Skeletal muscle satellite cell (primary cell): Measurements from ENCODE around the gene ARHGDIA.

Experiments used
- H3K27me3 ChIP-seq: 2 replicates; pipeline ENCODE4 v1.7.0; 2013; ENCODE audit warnings: low read length; ENCODE audit not compliant: control insufficient read depth, insufficient read depth
- H3K36me3 ChIP-seq: 2 replicates; pipeline ENCODE4 v1.7.0; 2013; ENCODE audit warnings: mild to moderate bottlenecking, control low read depth, low read length; ENCODE audit not compliant: insufficient read depth
- H3K4me1 ChIP-seq: 2 replicates; pipeline ENCODE4 v1.7.0; 2013; ENCODE audit warnings: low read length; ENCODE audit not compliant: control insufficient read depth, insufficient read depth
- H3K4me2 ChIP-seq: 2 replicates; pipeline ENCODE4 v1.7.0; 2013; ENCODE audit warnings: mild to moderate bottlenecking, low read length
- H3K4me3 ChIP-seq: 2 replicates; pipeline ENCODE4 v1.7.0; 2013; ENCODE audit warnings: low read length
- H3K9ac ChIP-seq: 2 replicates; pipeline ENCODE4 v1.7.0; 2013; ENCODE audit warnings: mild to moderate bottlenecking, low read depth, low read length, moderate library complexity
- H3K9me3 ChIP-seq: replicated peaks from 2 replicates; pipeline ENCODE4 v1.7.0; 2013; ENCODE audit warnings: mild to moderate bottlenecking, control low read depth, low read length

Gene ARHGDIA

DNA sequence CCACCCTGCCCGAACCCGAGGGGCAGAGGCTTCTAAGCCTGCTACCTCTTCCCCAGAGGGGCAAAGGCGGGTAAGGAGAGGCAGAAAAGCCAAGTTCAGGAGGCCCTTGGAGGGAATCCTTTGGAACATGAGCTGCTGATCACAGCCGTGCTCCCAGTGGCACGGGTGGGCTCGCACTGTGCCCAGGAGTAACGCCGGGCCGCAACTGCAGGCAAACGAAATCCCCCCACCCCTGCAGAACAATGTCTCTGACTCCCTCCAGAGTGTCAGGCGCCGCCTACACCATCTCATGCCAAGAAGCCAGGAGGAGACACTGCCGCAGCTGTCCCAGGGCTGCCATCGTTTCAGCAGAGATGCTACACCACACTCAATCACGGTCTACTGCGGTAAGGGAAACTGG lies 19.7 kb downstream of the ARHGDIA start:
- Histone ChIP-seq H3K4me1 (peaks cover 11% of the 10 kb centered on the region), H3K4me3 (no peak overlapping the region), H3K36me3 (peaks cover 68% of the 10 kb centered on the region), H3K9me3 (no peaks in the 10 kb centered on the region), H3K9ac (no peak overlapping the region), H3K4me2 (no peak overlapping the region), H3K27me3 (no peaks in the 10 kb centered on the region)

DNA sequence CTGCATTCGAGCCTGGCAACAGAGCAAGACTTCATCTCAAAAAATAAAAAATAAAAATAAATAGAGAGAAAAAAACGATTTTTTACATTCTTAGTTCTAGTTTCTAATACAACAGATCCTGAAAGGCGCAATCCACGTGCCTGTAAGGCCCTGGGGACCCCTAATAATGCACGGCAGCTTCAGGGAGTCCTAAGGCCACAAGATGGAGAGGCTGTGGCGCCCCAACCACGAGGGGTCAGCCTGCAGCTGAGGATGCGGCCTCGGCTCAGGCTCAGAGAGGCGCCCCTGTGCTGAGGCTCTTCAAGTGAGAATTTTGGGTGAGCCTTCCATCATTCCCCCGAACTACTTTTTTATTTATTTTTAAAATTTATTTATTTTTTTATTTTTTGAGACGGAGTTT lies 21.7 kb downstream of the ARHGDIA start:
- Histone ChIP-seq H3K4me2 (no peak overlapping the region), H3K9me3 (no peaks in the 10 kb centered on the region), H3K4me1 (no peaks in the 10 kb centered on the region), H3K36me3 (peaks cover 71% of the 10 kb centered on the region), H3K27me3 (no peaks in the 10 kb centered on the region), H3K9ac (no peak overlapping the region), H3K4me3 (no peak overlapping the region)

DNA sequence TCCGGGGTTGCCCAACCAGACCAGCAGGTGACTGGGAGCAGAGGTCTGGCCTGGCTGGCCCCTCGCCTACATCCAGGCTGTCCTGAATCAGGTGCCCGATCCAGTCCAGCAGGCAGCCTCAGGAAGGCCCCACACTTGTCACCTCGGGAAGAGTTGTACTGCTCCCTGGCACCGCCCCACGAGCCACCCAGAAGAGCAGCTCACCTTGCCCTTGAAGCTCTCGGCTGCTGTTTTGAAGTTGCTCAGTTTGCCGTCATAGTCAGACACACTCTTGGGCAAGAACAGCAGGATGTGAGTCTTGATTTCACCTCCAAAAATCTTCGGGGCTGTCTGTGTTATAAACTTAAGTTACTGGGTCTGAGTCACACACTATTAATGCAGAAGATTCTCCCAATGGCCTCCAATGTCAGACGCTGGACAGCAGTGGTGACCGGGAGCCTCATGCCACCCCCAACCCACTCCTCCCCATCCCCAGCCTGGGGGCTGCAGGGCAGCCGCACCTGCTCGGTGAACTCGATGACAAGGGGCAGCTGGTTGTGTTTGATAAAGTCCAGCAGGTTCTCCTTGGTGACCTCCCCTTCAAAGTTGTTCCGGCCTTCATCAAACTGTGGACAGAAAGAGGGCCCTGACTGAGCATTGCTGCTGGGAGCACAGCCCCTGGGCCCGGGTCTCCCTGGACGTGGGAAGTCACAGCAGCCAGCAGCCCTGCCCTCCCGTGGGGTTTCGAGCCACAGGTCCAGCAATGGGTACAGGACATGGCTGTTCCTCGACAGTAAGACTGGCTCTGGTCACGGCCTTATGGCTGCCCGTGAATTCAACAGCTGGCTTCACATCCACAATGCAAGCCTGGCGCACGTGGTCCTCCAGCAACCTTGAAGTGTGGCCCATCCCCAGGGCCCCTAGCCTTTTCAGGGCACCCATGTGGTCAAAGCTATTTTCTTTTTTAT lies 24.1 kb downstream of the ARHGDIA start:
- peaks cover 9% of the 10 kb centered on the region for H3K4me1 ChIP-seq
- no peak overlapping the region for H3K4me2 ChIP-seq
- H3K27me3 ChIP-seq = no peaks in the 10 kb centered on the region
- H3K4me3 ChIP-seq = no peak overlapping the region
- H3K9me3 ChIP-seq = no peaks in the 10 kb centered on the region
- no peak overlapping the region for H3K9ac ChIP-seq
- H3K36me3 ChIP-seq = peaks cover 71% of the 10 kb centered on the region

DNA sequence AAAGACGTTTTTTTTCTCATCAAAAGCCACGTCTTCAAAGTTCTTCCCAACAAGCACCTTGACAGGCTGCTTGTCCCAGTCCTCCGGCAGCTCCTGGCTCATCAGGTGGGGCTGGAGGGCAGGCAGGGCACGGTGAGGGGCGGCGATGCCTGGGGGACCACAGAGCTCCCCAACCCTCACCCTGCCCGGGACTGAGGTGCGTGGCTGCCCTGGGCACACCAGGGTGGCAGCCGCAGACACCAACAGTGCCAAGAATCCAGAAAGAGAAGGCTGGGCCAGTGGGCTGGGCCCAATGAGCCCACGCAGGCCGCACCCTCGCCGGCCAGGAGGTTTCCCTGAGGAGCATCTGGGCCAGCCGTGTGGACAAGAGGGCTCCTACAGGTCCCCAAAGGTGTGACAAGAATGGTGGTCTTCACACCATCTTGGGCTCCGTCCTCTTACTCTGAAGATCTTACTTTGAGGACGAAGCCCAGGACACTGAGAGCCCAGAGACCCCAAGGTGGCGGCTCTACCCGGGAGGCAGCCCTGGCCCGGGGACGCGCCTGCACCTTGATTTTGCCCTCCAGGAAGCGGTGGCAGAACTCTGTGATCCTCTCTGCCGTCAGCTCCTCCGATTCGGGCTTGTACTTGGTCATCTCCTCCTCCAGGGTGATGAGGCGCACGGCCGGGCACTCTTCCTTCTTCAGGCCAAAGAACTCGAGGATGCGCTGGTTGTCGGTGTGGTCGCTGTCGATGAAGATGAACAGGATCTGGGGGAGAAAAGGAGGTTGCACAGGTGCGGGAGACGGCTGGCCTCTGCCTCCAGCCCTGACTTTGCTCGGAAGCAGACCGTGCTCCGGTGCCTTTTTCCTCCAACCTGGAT lies 25.0 kb downstream of the ARHGDIA start:
- H3K4me1 ChIP-seq = peaks cover 11% of the 10 kb centered on the region
- no peaks in the 10 kb centered on the region for H3K9me3 ChIP-seq
- no peak overlapping the region for H3K9ac ChIP-seq
- H3K4me2 ChIP-seq = no peak overlapping the region
- H3K27me3 ChIP-seq = no peaks in the 10 kb centered on the region
- peaks cover 65% of the 10 kb centered on the region for H3K36me3 ChIP-seq
- no peak overlapping the region for H3K4me3 ChIP-seq

DNA sequence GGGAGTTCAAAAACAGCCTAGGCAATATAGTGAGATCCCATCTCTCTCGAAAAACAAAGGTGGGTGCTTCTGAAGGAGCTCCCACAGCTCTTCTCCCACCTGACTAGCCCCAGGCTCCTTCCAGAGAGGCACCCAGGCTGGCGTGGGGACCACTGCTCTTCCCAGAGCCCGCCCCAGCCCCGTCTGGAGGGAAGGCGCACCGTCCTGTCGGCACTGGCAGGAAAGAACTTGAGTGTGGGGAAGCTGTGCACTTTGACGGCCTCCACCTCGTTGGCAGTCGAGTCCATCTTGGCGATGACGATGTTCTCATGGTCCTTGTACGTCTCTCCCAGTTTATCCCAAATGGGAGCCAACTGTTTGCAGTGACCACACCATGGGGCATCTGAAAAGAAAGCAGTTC lies 25.8 kb downstream of the ARHGDIA start:
- H3K4me2 ChIP-seq = no peak overlapping the region

DNA sequence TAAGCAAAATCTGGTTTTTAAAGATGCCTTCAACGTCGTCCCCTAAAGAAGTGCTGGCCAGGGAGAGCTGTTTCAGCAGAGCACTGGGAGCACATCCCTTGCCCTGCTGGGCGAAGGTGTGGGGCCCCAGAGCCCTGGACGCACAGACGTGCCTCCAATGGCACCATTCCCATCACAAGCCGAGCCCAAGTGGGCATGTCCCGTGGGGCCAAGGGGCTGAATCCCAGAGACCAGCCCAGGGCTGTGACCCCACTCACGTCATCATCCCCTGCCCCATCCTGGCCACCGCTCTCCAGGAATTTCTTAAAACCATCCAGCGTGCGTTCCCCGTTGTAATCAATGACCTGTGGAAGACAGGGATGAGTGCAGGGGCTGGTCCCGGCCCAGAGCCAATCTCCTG lies 26.2 kb downstream of the ARHGDIA start:
- no peak overlapping the region for H3K4me2 ChIP-seq
- H3K9me3 ChIP-seq = no peaks in the 10 kb centered on the region
- peaks cover 15% of the 10 kb centered on the region for H3K4me1 ChIP-seq
- H3K36me3 ChIP-seq = peaks cover 61% of the 10 kb centered on the region
- no peak overlapping the region for H3K9ac ChIP-seq
- H3K4me3 ChIP-seq = no peak overlapping the region
- no peaks in the 10 kb centered on the region for H3K27me3 ChIP-seq

More for the DNA sequence above, 25.8 kb downstream of the ARHGDIA start:
- Histone ChIP-seq H3K4me3 (no peak overlapping the region), H3K27me3 (no peaks in the 10 kb centered on the region), H3K9ac (no peak overlapping the region), H3K9me3 (no peaks in the 10 kb centered on the region), H3K4me1 (peaks cover 15% of the 10 kb centered on the region), H3K36me3 (peaks cover 61% of the 10 kb centered on the region)

DNA sequence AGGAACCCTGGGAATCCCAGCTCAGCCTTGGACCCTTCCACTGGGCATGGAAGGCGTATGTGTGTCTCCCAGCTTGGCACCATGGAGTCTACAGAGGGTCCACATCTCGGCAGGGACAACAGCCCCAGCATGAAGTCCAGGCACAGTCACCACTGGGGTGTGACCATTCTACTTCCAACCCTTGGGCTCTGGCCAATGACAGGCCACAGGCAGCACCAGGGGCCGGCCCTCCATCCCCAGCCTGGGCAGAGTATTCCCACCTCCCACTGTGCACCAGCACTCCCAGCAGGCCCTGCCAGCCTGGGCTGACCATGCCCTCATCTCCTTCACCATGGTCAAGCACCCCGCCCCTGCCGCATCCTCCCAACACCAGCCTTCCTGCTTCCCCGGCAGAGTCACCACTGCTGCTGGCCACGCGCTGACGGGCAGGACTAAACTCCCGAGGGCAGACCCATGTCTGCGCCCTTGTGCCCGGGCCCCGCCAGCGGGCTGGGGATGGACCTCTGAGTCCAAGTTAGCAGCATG lies 26.7 kb downstream of the ARHGDIA start:
- Histone ChIP-seq H3K9ac (no peak overlapping the region), H3K4me3 (no peak overlapping the region), H3K36me3 (peaks cover 61% of the 10 kb centered on the region), H3K27me3 (no peaks in the 10 kb centered on the region), H3K4me1 (peaks cover 15% of the 10 kb centered on the region), H3K4me2 (no peak overlapping the region), H3K9me3 (no peaks in the 10 kb centered on the region)

DNA sequence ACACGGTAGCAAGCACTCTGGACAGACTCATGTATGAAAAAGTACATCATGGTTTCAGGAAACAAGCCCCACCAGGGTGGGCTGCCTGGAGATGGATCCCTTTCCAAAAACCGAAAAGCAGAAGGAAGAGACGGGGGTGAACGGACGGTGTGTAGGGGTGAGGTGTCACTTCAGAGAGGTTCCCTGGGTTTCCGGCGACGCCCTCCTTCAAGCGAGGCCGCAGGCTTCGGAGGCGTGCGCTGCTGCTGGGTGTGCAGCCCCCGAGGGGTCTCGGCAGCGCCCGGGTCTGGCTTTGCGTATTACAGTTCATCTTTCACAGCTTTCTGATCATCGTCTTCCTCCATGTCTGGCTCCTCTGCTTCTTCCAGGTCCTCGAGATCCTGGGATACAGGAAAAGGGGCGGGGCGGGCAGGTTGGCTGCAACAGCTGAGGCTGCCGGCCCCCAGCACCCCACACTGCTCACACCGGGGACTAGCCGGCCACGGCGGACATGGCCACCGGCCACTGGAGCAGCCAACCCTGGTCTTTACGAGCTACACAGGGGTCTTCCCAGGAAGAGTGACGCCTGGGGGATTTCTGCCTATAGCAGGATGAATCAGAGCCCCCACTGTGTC lies 27.3 kb downstream of the ARHGDIA start:
- Histone ChIP-seq H3K4me1 (peaks cover 15% of the 10 kb centered on the region), H3K36me3 (peaks cover 61% of the 10 kb centered on the region), H3K27me3 (no peaks in the 10 kb centered on the region), H3K9me3 (no peaks in the 10 kb centered on the region), H3K4me2 (no peak overlapping the region), H3K9ac (no peak overlapping the region), H3K4me3 (no peak overlapping the region)

DNA sequence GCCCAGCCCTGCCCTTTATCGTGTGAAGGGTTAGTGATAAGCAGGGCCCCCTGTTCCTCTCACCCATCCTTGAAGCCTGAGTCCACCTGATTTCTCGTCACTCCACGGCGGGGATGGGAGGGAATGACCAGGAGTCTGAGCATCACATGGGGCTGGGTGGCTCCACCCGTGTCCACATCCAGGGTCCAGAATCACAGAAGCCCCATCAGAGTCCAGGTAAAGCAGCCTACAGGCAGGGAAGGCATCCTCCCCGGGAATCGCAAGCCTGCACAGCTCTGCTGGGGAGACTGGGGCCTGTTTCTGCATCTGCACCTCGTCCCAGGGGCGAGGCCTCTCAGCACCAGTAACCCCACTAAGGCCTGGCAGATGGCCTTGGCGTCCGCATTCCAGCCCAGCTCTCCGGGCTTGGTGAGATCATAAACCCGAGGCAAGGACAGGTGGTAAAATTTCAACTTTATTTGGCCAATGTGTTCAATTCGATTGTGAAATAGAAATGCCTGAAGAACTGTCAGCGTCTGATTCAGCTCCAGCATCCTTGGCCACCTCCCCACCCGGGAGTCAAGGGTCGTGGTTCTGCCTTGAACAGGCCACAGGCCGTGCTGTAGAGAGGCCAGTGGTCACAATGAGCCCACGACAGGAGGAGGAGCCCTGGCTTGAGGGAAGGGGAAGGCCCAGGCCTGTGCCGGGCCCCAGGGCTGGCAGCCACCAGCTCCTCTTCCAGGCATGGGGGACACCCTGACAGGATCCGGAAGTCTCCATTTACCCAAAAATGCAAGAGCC lies 28.2 kb downstream of the ARHGDIA start:
- no peaks in the 10 kb centered on the region for H3K9me3 ChIP-seq
- H3K4me1 ChIP-seq = peaks cover 15% of the 10 kb centered on the region
- no peak overlapping the region for H3K4me3 ChIP-seq
- H3K27me3 ChIP-seq = no peaks in the 10 kb centered on the region
- no peak overlapping the region for H3K4me2 ChIP-seq
- peaks cover 57% of the 10 kb centered on the region for H3K36me3 ChIP-seq
- no peak overlapping the region for H3K9ac ChIP-seq

DNA sequence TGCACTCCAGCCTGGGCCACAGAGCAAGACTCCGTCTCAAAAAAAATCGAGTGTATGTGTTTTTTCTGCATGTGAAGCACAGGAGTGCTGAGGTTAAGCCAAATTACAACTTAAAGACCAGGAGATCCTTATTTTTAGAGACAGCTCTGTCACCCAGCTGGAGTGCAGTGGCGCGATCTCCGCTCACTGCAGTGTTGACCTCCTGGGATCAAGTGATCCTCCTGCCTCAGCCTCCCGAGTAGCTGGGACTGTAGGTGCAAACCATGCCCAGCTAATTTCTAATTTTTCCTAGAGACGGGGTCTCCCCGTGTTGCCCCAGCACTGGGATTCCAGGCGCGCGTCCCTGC lies 28.8 kb downstream of the ARHGDIA start:
- H3K9ac ChIP-seq = no peak overlapping the region
- H3K4me3 ChIP-seq = no peak overlapping the region
- H3K27me3 ChIP-seq = no peaks in the 10 kb centered on the region
- no peak overlapping the region for H3K4me2 ChIP-seq
- H3K36me3 ChIP-seq = peaks cover 54% of the 10 kb centered on the region
- no peaks in the 10 kb centered on the region for H3K9me3 ChIP-seq
- peaks cover 15% of the 10 kb centered on the region for H3K4me1 ChIP-seq
